Measurements from ENCODE around the gene TRIM2.

- TF ChIP-seq CTCF (IDR thresholded peaks at IDR 0.05; ENCODE audit: low read depth, low read length, poor library complexity, severe bottlenecking) (no peak), EZH2phosphoT487 (IDR thresholded peaks at IDR 0.05; ENCODE audit: borderline replicate concordance, low read length) (no peak)
These were observed 159.8 kb downstream of the TRIM2 start for GRCh38 chr4:153364061-153364460.

All from DOHH2 (cell line).